Keratinocyte (primary cell): ENCODE results near the gene DOCK11.

Experiments used
- CTCF ChIP-seq, 3 experiments: IDR thresholded peaks in 1 of 3; conservative IDR thresholded peaks in 1 of 3; optimal IDR thresholded peaks in 1 of 3; 2 replicates in 2 of 3; 3 replicates in 1 of 3; pipeline versions ENCODE3 to v1.5.1; 2011; ENCODE audit warnings: low read length in 3 of 3, mild to moderate bottlenecking in 3 of 3, moderate library complexity in 2 of 3, control low read depth in 1 of 3, inconsistent platforms in 1 of 3; ENCODE audit not compliant: insufficient read depth in 2 of 3; ENCODE audit errors: extremely low read depth in 1 of 3
- EZH2 ChIP-seq: IDR thresholded peaks from one replicate; pipeline ENCODE4 v1.6.1; 2012; ENCODE audit warnings: inconsistent platforms, mild to moderate bottlenecking, low read length, moderate library complexity

GRCh38 chrX:118464501-118464900 lies 31.1 kb upstream of the DOCK11 start:
- TF ChIP-seq CTCF (optimal IDR thresholded peaks at IDR 0.05 in 1 of 3, IDR thresholded peaks at IDR 0.05 in 1 of 3, conservative IDR thresholded peaks at IDR 0.05 in 1 of 3; ENCODE audit: extremely low read depth in 1 of 3, insufficient read depth in 2 of 3, low read length in 3 of 3) (no peak), EZH2 (no peak)
